Breast epithelium (tissue), 4 donors: ENCODE measurements around the gene AMN1. TPM values are rescaled to one million over a fixed set of nuclear protein-coding genes. Genes with fewer than 3 reads are reported as not detected.
"Not testable (repeated sequence)": the region's sequence is repeated elsewhere in the genome, so short reads cannot be mapped to it uniquely, and the experiment has no call there.

Experiments used
- DNase-seq, 2 donors: peaks; one replicate each; pipeline ENCODE4 v3.0.0-alpha.2; 2019; ENCODE audit warnings: low spot score in 2 of 2
- H3K27ac ChIP-seq, 2 donors: fragments of 200-600 bp; sonication (generic) in 1 of 2; one replicate each; pipeline ENCODE4 v1.5.1; 2016 to 2019; ENCODE audit warnings: mild to moderate bottlenecking in 1 of 2
- H3K27me3 ChIP-seq, 2 donors: fragments of 200-600 bp; sonication (generic) in 1 of 2; one replicate each; pipeline versions ENCODE4 v1.5.1 to v1.6.0; 2017 to 2019; ENCODE audit warnings: control low read depth in 1 of 2, mild to moderate bottlenecking in 1 of 2
- H3K36me3 ChIP-seq: fragments of 200-600 bp; one replicate; pipeline ENCODE4 v1.5.1; 2019
- H3K4me1 ChIP-seq, 2 donors: fragments of 200-600 bp; sonication (generic); one replicate each; pipeline ENCODE4 v1.5.1; 2016 to 2019; ENCODE audit warnings: control low read depth in 1 of 2
- H3K4me3 ChIP-seq, 3 donors: fragments of 200-600 bp; sonication (generic); 1 replicate in 2 of 3; 2 replicates in 1 of 3; pipeline ENCODE4 v1.5.1; 2016 to 2019; ENCODE audit warnings: mild to moderate bottlenecking in 3 of 3, moderate library complexity in 2 of 3
- H3K9me3 ChIP-seq, 2 donors: fragments of 200-600 bp; sonication (generic) in 1 of 2; one replicate each; pipeline ENCODE4 v1.5.1; 2016 to 2019; ENCODE audit warnings: control low read depth in 1 of 2
- POLR2A ChIP-seq: fragments of 450-650 bp; IDR thresholded peaks from one replicate; pipeline ENCODE4 v1.6.1; 2016; ENCODE audit warnings: antibody characterized with exemption, mild to moderate bottlenecking, moderate library complexity
- POLR2AphosphoS5 ChIP-seq, 3 donors: sonication (generic); formaldehyde crosslinking; IDR thresholded peaks; one replicate each; pipeline ENCODE4 v1.6.1; 2017; ENCODE audit warnings: antibody characterized with exemption in 3 of 3
- intact Hi-C: fragments of 100-400 bp; cut with DNase I; formaldehyde crosslinking; loops from one replicate; pipeline ENCODE4 v1.15.1; 2023; ENCODE audit warnings: low total_unique reads
- total RNA-seq, 3 donors: library from RNA; depleted of rRNA; stranded (reverse); fragments of >200 nt; gene quantifications; one replicate each; pipeline ENCODE4 v1.1.0, GENCODE V29; 2016
- TF ChIP-seq, protein P1 (sequence below), 3 donors: fragments of 450-650 bp; IDR thresholded peaks; one replicate each; pipeline ENCODE4 v1.5.1; 2016 to 2017; ENCODE audit warnings: antibody characterized with exemption in 3 of 3, mild to moderate bottlenecking in 3 of 3, moderate library complexity in 3 of 3

AMN1 gene
- total RNA-seq, 3 donors from 2014 or later: 10.9 to 23.7 (median 16.4) TPM

DNA sequence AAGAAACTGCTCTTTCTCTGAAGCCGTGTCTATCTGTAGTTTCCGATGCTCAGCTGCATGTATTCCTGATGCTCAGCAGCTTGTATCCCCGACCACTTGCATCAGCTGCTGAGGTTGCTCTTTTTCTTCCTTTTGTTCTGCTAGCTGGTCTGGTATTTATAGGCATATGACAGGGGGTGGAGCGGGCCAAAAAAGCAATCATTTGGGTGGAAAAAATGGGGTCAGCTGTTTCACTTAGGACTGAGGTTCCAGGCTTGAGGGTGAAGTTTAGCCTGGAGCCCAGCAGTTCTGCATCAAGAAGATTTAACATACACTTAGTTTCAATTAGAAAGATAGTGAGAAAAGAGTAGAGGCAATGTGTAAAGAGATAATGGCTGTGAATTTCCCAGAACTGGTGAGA is 23.6 kb upstream of the AMN1 start:
- Histone ChIP-seq H3K4me3 (no peak overlapping the region), H3K36me3 (no peaks in the 10 kb centered on the region), H3K27ac (no peak overlapping the region), H3K9me3 (peaks cover 0 to 3% of the 10 kb centered on the region in 2 donors), H3K4me1 (no peaks in the 10 kb centered on the region), H3K27me3 (no peaks in the 10 kb centered on the region)
- DNase-seq: no peak
- no peak for TF ChIP-seq POLR2A
- TF ChIP-seq POLR2AphosphoS5 (IDR thresholded peaks at IDR 0.05): no peak
- TF ChIP-seq, protein P1, sequence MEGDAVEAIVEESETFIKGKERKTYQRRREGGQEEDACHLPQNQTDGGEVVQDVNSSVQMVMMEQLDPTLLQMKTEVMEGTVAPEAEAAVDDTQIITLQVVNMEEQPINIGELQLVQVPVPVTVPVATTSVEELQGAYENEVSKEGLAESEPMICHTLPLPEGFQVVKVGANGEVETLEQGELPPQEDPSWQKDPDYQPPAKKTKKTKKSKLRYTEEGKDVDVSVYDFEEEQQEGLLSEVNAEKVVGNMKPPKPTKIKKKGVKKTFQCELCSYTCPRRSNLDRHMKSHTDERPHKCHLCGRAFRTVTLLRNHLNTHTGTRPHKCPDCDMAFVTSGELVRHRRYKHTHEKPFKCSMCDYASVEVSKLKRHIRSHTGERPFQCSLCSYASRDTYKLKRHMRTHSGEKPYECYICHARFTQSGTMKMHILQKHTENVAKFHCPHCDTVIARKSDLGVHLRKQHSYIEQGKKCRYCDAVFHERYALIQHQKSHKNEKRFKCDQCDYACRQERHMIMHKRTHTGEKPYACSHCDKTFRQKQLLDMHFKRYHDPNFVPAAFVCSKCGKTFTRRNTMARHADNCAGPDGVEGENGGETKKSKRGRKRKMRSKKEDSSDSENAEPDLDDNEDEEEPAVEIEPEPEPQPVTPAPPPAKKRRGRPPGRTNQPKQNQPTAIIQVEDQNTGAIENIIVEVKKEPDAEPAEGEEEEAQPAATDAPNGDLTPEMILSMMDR (IDR thresholded peaks at IDR 0.05): no peak
- intact Hi-C loops: no loop called here

DNA sequence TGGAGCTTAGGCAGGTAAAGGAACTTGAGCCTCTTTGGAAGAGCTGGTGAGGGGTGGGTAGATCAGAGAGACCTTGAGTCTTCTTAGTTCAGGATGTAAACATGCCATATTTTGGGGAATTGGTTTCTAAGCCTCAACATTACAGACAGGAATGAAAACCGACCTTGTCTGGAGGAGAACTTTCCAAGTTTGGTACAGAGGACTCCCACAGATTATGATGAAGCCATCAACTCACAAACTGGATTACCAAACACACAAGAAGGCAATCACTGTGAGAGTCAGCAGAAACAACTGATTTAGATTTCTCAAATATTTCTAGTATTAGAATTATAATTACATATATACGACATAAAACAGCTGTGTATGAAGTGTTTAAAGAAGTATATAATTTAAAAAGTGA is 22.3 kb upstream of the AMN1 start:
- Histone ChIP-seq H3K27me3 (no peaks in the 10 kb centered on the region), H3K27ac (peak overlapping the region; percentile 40 to 77), H3K9me3 (peaks cover 0 to 3% of the 10 kb centered on the region in 2 donors), H3K4me3 (no peak overlapping the region), H3K4me1 (no peaks in the 10 kb centered on the region), H3K36me3 (no peaks in the 10 kb centered on the region)
- DNase-seq: no peak
- TF ChIP-seq, protein P1 (IDR thresholded peaks at IDR 0.05): no peak
- TF ChIP-seq POLR2AphosphoS5 (IDR thresholded peaks at IDR 0.05) (no peak), POLR2A (no peak)
- intact Hi-C loops: no loop called here

DNA sequence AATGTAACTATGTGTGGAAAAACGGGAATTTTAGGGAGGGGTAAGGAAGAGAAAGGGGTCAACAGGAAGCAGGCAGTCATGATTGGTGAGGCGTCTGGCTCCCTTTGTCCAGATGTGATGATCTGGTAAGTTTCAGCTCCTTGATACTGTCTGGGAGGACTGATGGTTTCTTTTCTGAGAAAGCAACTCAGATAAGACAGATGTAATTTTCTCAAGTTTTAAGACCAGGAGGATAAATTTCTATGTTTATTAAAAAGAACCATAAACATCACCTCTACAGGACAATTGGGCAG is 21.9 kb upstream of the AMN1 start:
- H3K36me3 ChIP-seq: no peaks in the 10 kb centered on the region
- DNase-seq: no peak
- no peaks in the 10 kb centered on the region for H3K4me1 ChIP-seq
- H3K27ac ChIP-seq: peak overlapping the region; percentile 40 to 77
- intact Hi-C loops: no loop called here
- TF ChIP-seq POLR2A (no peak), POLR2AphosphoS5 (IDR thresholded peaks at IDR 0.05) (no peak)
- TF ChIP-seq, protein P1 (IDR thresholded peaks at IDR 0.05): no peak
- peaks cover 0 to 3% of the 10 kb centered on the region in 2 donors for H3K9me3 ChIP-seq
- no peak overlapping the region for H3K4me3 ChIP-seq
- H3K27me3 ChIP-seq: no peaks in the 10 kb centered on the region

DNA sequence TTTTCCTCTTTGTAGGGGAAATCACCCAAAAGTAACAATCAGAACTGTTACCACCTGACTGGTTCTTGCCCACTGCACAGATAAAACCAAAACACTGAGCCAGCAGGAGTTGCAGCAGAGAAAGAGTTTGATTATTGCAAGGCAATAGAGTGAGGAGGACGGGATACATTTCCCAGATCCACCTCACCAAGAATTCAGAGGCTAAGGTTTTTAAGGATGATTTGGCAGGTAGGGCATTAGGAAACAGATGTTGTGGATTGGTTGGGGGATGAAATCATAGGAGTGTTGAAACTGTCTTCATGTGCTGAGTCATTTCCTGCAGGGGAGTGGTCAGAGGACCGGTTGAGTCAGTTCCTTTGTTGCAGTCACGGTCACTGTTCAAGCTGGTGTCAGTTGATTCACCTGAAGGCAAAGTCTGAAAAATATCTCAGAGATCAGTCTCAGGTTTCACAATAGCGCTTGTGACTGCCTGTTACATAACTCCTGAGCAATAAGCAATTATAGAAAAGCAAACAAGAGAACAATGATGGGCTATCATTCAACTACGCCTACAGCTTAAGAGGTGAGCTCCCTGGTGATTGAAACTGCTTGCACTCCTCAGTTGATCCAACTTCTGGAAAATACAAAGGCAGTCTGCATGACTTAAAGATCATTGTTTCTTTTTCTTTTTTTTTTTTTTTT is 20.3 kb upstream of the AMN1 start:
- peaks cover 0 to 3% of the 10 kb centered on the region in 2 donors for H3K9me3 ChIP-seq
- TF ChIP-seq, protein P1 (IDR thresholded peaks at IDR 0.05): no peak
- TF ChIP-seq POLR2AphosphoS5 (IDR thresholded peaks at IDR 0.05): peak; percentile 73 to 93 (median 86)
- H3K36me3 ChIP-seq: no peaks in the 10 kb centered on the region
- intact Hi-C loops: no loop called here
- no peaks in the 10 kb centered on the region for H3K4me1 ChIP-seq
- no peaks in the 10 kb centered on the region for H3K27me3 ChIP-seq
- H3K4me3 ChIP-seq: no peak overlapping the region
- peak overlapping the region; percentile 77 to 86 for H3K27ac ChIP-seq
- DNase-seq: peak; percentile 75 to 95

DNA sequence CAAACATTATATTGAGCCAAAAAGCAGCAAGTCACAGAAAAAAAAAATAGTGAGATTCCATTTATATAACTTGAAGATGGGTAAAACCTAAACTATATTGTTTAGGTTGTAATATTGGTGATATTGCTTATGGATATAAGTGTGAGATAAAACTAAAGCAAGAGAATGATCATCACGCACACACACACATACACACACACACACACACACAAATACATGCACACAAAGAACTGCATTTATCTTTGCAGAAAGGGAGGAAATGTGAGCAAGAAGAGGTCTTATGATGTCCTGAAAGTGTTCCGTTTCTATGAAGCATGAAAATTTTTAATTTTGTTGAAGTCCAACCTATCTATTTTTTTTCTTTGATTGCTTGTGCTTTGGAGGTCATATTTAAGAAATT is 16.4 kb upstream of the AMN1 start:
- H3K4me1 ChIP-seq: no peaks in the 10 kb centered on the region
- no peaks in the 10 kb centered on the region for H3K27me3 ChIP-seq
- no peaks in the 10 kb centered on the region for H3K36me3 ChIP-seq
- TF ChIP-seq, protein P1 (IDR thresholded peaks at IDR 0.05): no peak
- no peak for TF ChIP-seq POLR2AphosphoS5 (IDR thresholded peaks at IDR 0.05)
- no peak for TF ChIP-seq POLR2A
- no peak overlapping the region for H3K4me3 ChIP-seq
- no peak for DNase-seq
- intact Hi-C loops: no loop called here
- H3K9me3 ChIP-seq: peaks cover 0 to 3% of the 10 kb centered on the region in 2 donors
- H3K27ac ChIP-seq: no peak overlapping the region

DNA sequence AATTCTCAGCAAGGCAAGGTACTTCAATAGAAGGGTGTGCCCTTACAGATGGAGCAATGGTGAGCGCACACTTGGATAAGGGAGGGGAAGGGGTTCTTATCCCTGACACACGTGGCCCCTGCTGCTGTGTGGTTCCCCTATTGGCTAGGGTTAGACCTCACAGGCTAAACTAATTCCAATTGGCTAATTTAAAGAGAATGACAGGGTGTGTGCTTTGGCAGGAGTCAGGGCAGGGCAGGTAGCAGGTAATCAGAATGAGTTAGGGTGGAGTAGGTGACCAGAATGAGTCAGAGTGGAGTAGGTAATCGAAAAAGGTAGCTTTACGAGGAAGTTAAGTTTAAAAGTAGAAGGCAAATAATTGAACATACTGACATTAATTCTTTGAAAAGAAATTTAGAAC is 15.5 kb upstream of the AMN1 start:
- H3K9me3 ChIP-seq, DNase-seq, H3K4me1 ChIP-seq, H3K4me3 ChIP-seq, H3K36me3 ChIP-seq, H3K27ac ChIP-seq, H3K27me3 ChIP-seq, intact Hi-C loops: not testable (repeated sequence)
